ENCODE measurements around the gene GNAQ. TPM values are rescaled to one million over a fixed set of nuclear protein-coding genes. Genes with fewer than 3 reads are reported as not detected.

Gene GNAQ
- total and polyA plus RNA-seq, 2 donors (not counting 1 experiment from before 2014, with no cell fraction given) = 0.60 to 1.4 TPM

- 89% methylated on average over 1 of the region's 1 CpG for WGBS (ENCODE audit: insufficient coverage)
These were observed 9.1 kb upstream of the GNAQ start for GRCh38 chr9:78040726-78041125.

More at GRCh38 chr9:78040726-78041125, 9.1 kb upstream of the GNAQ start:
- no peak overlapping the region for H3K27ac Mint-ChIP-seq
- H3K4me1 Mint-ChIP-seq = no peaks in the 10 kb centered on the region
- no peak overlapping the region for H3K4me2 ChIP-seq (replicated peaks; ENCODE audit: low read depth, low read length, poor library complexity, severe bottlenecking)
- intact Hi-C loops (cut with micrococcal nuclease) = no loop called here
- ChIA-PET CTCF (no interaction called here), POLR2A (no interaction called here)
- TF ChIP-seq CTCF (IDR thresholded peaks at IDR 0.05) = no peak
- no peak for TF ChIP-seq EZH2 (IDR thresholded peaks at IDR 0.05; ENCODE audit: borderline replicate concordance, insufficient read depth, low read depth, low read length, poor library complexity, severe bottlenecking)
- no peaks in the 10 kb centered on the region for H3K4me1 ChIP-seq (ENCODE audit: control insufficient read depth in 2 of 2, insufficient read depth in 2 of 2, low read length in 2 of 2)
- no peak overlapping the region for H2AFZ ChIP-seq (ENCODE audit: insufficient read depth, low read depth, low read length, poor library complexity, severe bottlenecking)
- no peaks in the 10 kb centered on the region for H4K20me1 ChIP-seq (ENCODE audit: control insufficient read depth, insufficient read depth, low read length, poor library complexity, severe bottlenecking)
- H3K36me3 ChIP-seq (replicated peaks in 1 of 2; ENCODE audit: control extremely low read depth in 1 of 2, control insufficient read depth in 1 of 2, extremely low read depth in 1 of 2, insufficient read depth in 2 of 2, low read length in 1 of 2) = no peaks in the 10 kb centered on the region
- ATAC-seq (ENCODE audit: low read depth) = no peak
- no peaks in the 10 kb centered on the region for H3K79me2 ChIP-seq (ENCODE audit: control insufficient read depth, insufficient read depth, low read length)
- peaks cover 43% of the 10 kb centered on the region for H3K27me3 Mint-ChIP-seq
- H3K4me3 ChIP-seq (ENCODE audit: control extremely low read depth in 1 of 5, extremely low read depth in 1 of 5, insufficient read depth in 1 of 5, low read depth in 2 of 5, low read length in 4 of 5) = no peak overlapping the region
- no peak overlapping the region for H3K9ac ChIP-seq (ENCODE audit: low read length)
- no peak overlapping the region for H3K27ac ChIP-seq (ENCODE audit: low read length in 2 of 2)
- no peak for DNase-seq
- H3K9me3 ChIP-seq (ENCODE audit: control extremely low read depth in 1 of 3, control insufficient read depth in 2 of 3, insufficient read depth in 1 of 3, low read length in 2 of 3) = no peaks in the 10 kb centered on the region
- H3K27me3 ChIP-seq (replicated peaks in 1 of 4; ENCODE audit: control extremely low read depth in 1 of 4, control insufficient read depth in 3 of 4, insufficient read depth in 4 of 4, low read length in 3 of 4) = peaks cover 0 to 18% (median 4%) of the 10 kb centered on the region in 4 experiments
- no peaks in the 10 kb centered on the region for H3K9me3 Mint-ChIP-seq (ENCODE audit: insufficient read depth)
- no peak overlapping the region for H3K4me3 Mint-ChIP-seq

All from B cell (primary cell).